OCI-LY1 (cell line): ENCODE results near the gene DOCK1.

Experiments
- H2AFZ ChIP-seq: fragments of 200-600 bp; sonication (generic), shearing (Covaris generic); 2 replicates; pipeline ENCODE4 v1.6.0; 2014; ENCODE audit warnings: antibody characterized with exemption, mild to moderate bottlenecking, low read length
- H3F3A ChIP-seq: fragments of 200-600 bp; sonication (generic), shearing (Covaris generic); 2 replicates; pipeline ENCODE4 v1.6.0; 2014; ENCODE audit warnings: mild to moderate bottlenecking, antibody characterized with exemption, low read length, moderate library complexity; ENCODE audit not compliant: insufficient read depth
- H3K27ac ChIP-seq: fragments of 200-600 bp; sonication (generic); 2 replicates; pipeline ENCODE4 v1.5.1; 2014; ENCODE audit warnings: low read length, mixed run types, mild to moderate bottlenecking, low read depth; ENCODE audit not compliant: poor library complexity, severe bottlenecking
- H3K27me3 ChIP-seq: fragments of 200-600 bp; sonication (generic); 2 replicates; pipeline ENCODE4 v1.6.0; 2014; ENCODE audit warnings: antibody characterized with exemption, mild to moderate bottlenecking, low read length, moderate library complexity; ENCODE audit not compliant: insufficient read depth
- H3K36me3 ChIP-seq: fragments of 200-600 bp; sonication (generic); 2 replicates; pipeline ENCODE4 v1.6.1; 2014; ENCODE audit warnings: mild to moderate bottlenecking, antibody characterized with exemption, low read length, moderate library complexity, mixed read lengths; ENCODE audit not compliant: insufficient read depth
- H3K4me1 ChIP-seq: fragments of 200-600 bp; sonication (generic); 2 replicates; pipeline ENCODE4 v1.5.1; 2014; ENCODE audit warnings: mild to moderate bottlenecking, low read length, moderate library complexity; ENCODE audit not compliant: insufficient read depth, severe bottlenecking
- H3K4me2 ChIP-seq: fragments of 200-600 bp; sonication (generic), shearing (Covaris generic); 2 replicates; pipeline ENCODE4 v1.6.1; 2014; ENCODE audit warnings: low read length
- H3K4me3 ChIP-seq: fragments of 200-600 bp; sonication (generic); 2 replicates; pipeline ENCODE4 v1.5.1; 2014; ENCODE audit warnings: low read length, low read depth, mild to moderate bottlenecking, mixed read lengths; ENCODE audit not compliant: poor library complexity, severe bottlenecking
- H3K79me2 ChIP-seq: fragments of 200-600 bp; shearing (Covaris generic); 2 replicates; pipeline ENCODE4 v1.6.1; 2016; ENCODE audit warnings: mixed run types, low read length, mixed read lengths; ENCODE audit not compliant: insufficient read depth
- H3K9ac ChIP-seq: fragments of 200-600 bp; sonication (generic), shearing (Covaris generic); 2 replicates; pipeline ENCODE4 v1.6.1; 2014; ENCODE audit warnings: mild to moderate bottlenecking, low read length, mixed read lengths
- H3K9me2 ChIP-seq: fragments of 200-600 bp; sonication (generic), shearing (Covaris generic); 2 replicates; pipeline ENCODE4 v1.6.1; 2014; ENCODE audit warnings: low read depth, mild to moderate bottlenecking, low read length, mixed read lengths
- H3K9me3 ChIP-seq: fragments of 200-600 bp; shearing (Covaris generic); 2 replicates; pipeline ENCODE4 v1.6.1; 2014; ENCODE audit warnings: low read length, mixed read lengths
- H4K20me1 ChIP-seq: fragments of 200-600 bp; sonication (generic), shearing (Covaris generic); 2 replicates; pipeline ENCODE4 v1.6.0; 2016; ENCODE audit warnings: mild to moderate bottlenecking, low read length; ENCODE audit not compliant: insufficient read depth
- CTCF ChIP-seq: fragments of 200-600 bp; sonication (generic), shearing (Covaris generic); IDR thresholded peaks from 2 replicates; pipeline ENCODE4 v1.5.1; 2017; ENCODE audit warnings: mild to moderate bottlenecking, antibody characterized with exemption, low read length, moderate library complexity, mixed read lengths
- EZH2 ChIP-seq: fragments of 200-600 bp; sonication (generic), shearing (Covaris generic); IDR thresholded peaks from 2 replicates; pipeline ENCODE4 v1.8.0; 2017; ENCODE audit warnings: borderline replicate concordance, mixed run types, mild to moderate bottlenecking, antibody characterized with exemption, low read length, moderate library complexity, mixed read lengths

The DOCK1 gene

GRCh38 chr10:127257395-127257794 lies 352.2 kb downstream of the DOCK1 start:
- Histone ChIP-seq H3K27me3 (no peaks in the 10 kb centered on the region), H3K9ac (no peak overlapping the region), H3K79me2 (no peaks in the 10 kb centered on the region), H3K9me3 (no peaks in the 10 kb centered on the region), H3K4me3 (no peak overlapping the region), H3K27ac (no peak overlapping the region), H3K36me3 (no peaks in the 10 kb centered on the region), H4K20me1 (no peaks in the 10 kb centered on the region), H3K9me2 (no peaks in the 10 kb centered on the region), H3K4me2 (no peak overlapping the region), H2AFZ (no peak overlapping the region), H3K4me1 (no peaks in the 10 kb centered on the region), H3F3A (no peaks in the 10 kb centered on the region)
- TF ChIP-seq EZH2 (no peak), CTCF (no peak)

- no peak overlapping the region for H3K4me2 ChIP-seq
- H3K9me3 ChIP-seq, result no peaks in the 10 kb centered on the region
- no peak overlapping the region for H3K9ac ChIP-seq
- H2AFZ ChIP-seq, result no peak overlapping the region
- H3K4me3 ChIP-seq, result no peak overlapping the region
- H3K27me3 ChIP-seq, result no peaks in the 10 kb centered on the region
- no peaks in the 10 kb centered on the region for H3K4me1 ChIP-seq
- no peaks in the 10 kb centered on the region for H3K9me2 ChIP-seq
- no peak overlapping the region for H3K27ac ChIP-seq
- no peaks in the 10 kb centered on the region for H3K79me2 ChIP-seq
- no peaks in the 10 kb centered on the region for H3F3A ChIP-seq
- no peaks in the 10 kb centered on the region for H4K20me1 ChIP-seq
- H3K36me3 ChIP-seq, result no peaks in the 10 kb centered on the region
- TF ChIP-seq CTCF (no peak), EZH2 (no peak)
These were observed 354.1 kb downstream of the DOCK1 start for GRCh38 chr10:127259347-127259746.

- Histone ChIP-seq H3K4me3 (no peak overlapping the region), H2AFZ (no peak overlapping the region), H3K4me1 (no peaks in the 10 kb centered on the region), H3F3A (no peaks in the 10 kb centered on the region), H3K79me2 (no peaks in the 10 kb centered on the region), H4K20me1 (no peaks in the 10 kb centered on the region), H3K27ac (no peak overlapping the region), H3K4me2 (no peak overlapping the region), H3K27me3 (no peaks in the 10 kb centered on the region), H3K9me3 (no peaks in the 10 kb centered on the region), H3K9me2 (no peaks in the 10 kb centered on the region), H3K36me3 (no peaks in the 10 kb centered on the region), H3K9ac (no peak overlapping the region)
- TF ChIP-seq EZH2 (no peak), CTCF (no peak)
These were observed 357.4 kb downstream of the DOCK1 start for GRCh38 chr10:127262606-127263005.
